GM12891 (cell line): Measurements from ENCODE around the gene GPR161.

Experiments used
- POLR2A ChIP-seq: IDR thresholded peaks from 2 replicates; pipeline ENCODE4 v1.6.1; 2011; ENCODE audit warnings: low read depth, low read length, control low read depth
- POLR2AphosphoS5 ChIP-seq: IDR thresholded peaks from 2 replicates; pipeline ENCODE4 v1.6.1; 2011; ENCODE audit warnings: low read depth, low read length, control low read depth

DNA sequence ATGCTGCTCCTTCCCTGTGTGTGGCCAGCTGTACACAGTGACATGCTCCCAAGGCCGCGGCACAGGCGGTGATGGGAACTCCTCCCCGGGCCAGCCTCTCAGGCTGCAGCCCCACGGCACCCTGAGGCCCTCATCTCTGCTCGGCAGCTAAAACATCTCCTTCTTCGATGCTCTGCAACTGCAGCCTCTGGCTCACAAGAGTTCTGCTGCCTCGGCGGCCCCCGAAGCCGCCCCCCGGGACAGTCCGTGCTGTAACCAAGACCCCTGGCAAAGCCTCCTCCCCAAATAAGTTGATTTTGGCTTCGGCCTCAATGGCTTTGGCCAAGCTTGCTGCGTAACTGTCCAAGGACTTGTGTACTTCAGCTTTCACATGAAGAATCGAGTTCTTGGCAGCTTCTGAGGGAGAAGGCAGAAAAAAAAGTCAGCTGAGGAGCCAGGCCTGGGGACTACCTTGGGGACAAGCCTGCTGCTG lies 51.3 kb downstream of the GPR161 start:
- no peak for TF ChIP-seq POLR2A
- TF ChIP-seq POLR2AphosphoS5 = no peak
